COLO829 (cell line): ENCODE data around the gene TECR.
A peak's percentile ranks its signal among the peaks of the same experiment; 100 is the strongest.
"Not testable (repeated sequence)": the region's sequence is repeated elsewhere in the genome, so short reads cannot be mapped to it uniquely, and the experiment has no call there.

Experiments
- DNase-seq: peaks from one replicate; pipeline ENCODE4 v3.0.0; 2012; ENCODE audit warnings: low spot score

The TECR gene

DNA sequence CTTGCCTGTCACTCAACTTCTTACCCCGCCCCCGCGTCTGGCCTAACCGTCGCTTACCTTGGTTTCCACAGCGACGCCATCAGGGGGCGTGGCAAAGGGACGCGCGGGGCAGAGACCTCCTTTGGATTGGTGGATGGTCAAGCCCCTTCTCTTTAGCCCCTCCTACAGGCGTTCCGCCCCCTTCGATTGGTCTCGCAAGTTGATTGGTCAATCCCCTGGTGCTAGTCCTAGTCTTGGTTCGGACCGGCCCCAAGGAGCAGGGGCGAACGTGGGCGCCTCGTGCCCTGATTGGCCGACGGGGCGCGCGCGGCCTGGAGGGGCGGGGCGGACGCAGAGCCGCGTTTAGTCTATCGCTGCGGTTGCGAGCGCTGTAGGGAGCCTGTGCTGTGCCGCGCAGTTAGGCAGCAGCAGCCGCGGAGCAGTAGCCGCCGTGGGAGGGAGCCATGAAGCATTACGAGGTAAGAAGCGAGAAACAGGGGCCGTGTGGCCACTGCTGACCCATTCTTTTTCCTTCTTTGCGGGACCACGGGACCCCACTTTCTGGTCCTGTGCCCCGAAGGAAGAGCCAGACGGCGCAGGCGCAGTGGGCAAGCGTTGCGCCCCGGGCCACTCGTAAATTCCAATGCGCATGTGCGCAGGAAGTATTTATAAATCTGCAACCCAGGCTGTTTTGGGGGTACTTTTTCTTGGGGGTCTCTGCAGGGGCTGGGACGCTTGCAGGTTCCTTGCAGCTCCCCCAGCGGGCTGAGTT is at the start of gene TECR:
TECR (plus strand) TSS at position 341 of the 751 bp plus-strand sequence; CDS start at position 444, 103 bp downstream.
- DNase-seq: peak; percentile 98

DNA sequence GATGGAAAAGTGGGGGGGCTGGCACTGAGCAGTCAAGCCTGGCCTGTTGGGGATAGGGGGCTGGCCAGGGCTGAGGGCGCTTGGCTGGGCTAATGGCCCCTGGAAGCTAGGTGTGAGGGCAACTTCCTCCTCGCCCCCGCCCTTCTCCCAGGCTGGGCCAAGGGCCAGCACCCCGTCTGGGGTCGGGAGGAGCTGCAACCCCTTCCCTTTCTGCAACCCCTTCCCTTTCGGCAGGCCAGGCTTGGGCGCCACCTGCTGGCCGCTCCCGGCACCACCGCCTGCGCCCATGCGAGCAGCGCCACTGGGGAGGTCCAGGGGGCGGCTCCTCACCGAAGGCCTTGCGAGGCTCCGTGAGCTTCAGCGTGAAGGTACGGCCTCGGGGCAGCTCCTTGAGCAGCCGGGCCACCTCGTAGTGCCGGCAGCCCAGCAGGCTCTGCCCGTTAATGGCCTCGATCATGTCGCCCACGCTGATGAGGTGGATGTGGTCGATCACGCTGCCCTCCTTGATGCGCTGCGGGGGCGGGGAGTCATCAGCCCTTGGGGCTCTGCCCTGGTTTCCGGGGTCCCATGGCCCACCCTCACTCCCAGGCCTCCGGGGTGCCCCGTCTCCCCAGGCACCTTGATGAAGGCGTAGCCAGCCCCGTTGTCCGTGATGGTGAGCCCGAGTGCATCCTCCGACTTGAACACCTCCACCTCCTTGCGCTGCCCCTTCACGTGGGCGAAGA is 49.3 kb upstream of the TECR start:
- no peak for DNase-seq

DNA sequence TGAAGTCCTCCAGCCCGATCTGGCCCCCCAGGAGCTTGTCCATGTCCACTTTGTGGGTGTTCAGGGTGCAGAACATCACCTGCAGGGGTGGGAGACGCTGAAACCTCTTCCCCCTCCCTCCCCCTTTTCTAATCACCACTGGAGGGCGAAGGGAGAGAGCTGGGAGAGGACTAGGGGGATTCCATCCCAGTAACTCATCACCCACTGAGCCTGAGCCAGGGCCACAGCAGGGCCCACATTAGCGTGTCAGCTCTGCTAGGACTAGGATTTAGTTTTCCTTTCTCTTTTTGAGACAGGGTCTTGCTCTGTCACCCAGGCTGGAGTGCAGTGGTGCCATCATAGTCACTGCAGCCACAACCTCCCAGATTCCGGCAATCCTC is 48.7 kb upstream of the TECR start:
- no peak for DNase-seq

GRCh38 chr19:14482172-14482941 is 47.0 kb upstream of the TECR start:
- DNase-seq: no peak

DNA sequence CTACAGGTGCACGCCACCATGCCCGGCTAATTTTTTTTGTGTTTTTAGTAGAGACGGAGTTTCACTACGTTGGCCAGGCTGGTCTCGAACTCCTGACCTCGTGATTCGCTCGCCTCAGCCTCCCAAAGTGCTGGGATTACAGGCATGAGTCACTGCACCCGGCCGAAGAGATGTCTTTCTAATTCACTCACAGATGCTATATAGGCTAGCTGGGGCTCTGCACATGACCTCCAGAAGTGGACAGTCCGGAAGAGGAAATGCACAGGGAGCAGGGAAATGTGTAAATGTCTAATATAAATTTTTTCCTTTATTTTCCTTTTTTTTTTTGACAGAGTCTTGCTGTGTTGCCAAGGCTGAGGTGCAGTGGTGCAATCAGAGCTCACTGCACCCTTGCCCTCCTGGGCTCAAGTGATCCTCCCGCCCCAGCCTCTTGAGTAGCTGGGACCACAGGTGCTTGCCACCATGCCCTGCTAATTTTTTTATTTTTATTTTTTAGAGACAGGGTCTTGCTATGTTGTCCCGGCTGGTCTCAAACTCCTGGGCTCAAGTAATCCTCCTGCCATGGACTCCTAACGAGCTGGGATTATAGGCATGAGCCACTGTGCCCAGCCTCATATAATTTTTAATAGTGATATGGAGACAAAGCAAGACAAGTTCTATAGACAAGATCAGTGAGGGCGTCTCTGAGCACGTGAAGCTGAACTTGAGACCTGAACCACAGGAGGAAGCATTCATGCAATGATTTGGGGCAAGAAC is 41.8 kb upstream of the TECR start:
- no peak for DNase-seq

GRCh38 chr19:14492756-14493337 is 36.5 kb upstream of the TECR start:
- no peak for DNase-seq

- DNase-seq: no peak
Measured at GRCh38 chr19:14494411-14494810, 35.0 kb upstream of the TECR start.

DNA sequence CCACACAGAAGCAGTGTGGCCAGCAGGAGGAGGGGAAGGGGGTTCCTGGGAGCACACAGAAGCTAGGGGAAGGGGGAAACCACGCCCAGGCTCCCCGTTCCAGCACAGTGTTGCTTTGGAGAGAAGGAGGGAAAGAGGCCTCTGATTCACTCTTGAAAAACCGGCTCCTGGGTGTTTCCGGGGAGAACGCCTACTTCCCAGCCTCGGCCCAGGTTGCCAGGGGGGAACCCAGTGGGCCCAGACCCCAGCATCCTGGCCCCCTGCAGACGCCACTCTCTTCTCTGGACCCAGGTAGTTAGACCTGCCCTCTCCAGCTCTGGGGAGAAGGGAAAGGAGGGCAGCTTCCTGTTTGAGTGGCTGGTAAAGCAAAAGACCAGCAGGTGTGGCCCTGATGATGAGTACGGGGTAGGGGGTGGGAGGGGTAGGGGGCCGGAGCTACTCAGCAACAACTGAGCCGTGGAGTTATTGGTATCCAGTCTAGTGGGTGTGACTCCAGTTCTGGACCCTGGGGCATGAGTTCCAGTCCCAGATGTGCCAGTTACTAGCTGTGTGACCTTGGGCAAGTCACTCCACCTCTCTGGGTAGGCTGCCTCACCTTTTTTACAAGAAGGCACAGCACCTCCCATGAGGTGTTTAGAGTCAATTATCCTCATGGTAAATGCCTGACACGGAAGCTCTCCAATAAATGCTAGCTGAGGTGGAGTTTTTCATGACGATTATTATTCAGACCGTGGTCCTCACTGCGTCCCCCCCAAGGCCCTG is 34.3 kb upstream of the TECR start:
- DNase-seq: no peak

DNA sequence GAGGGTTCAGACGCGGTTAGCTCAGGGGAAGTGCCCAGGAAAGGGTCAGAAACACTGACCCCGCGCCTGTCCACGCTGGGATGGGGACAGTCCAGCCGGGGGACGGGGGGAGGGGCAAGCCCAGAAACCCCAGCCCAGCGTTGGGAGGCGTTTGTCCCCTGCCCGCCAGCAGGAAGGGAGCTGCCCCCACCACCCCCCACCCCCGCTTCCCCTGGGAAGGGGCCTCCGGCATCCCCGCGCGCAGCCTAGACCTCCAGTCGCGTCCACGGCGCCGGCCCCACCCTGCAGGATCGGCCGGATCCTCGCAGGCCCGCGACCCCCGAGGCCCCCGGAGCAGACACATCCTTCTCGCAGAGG is 33.7 kb upstream of the TECR start:
- no peak for DNase-seq

DNA sequence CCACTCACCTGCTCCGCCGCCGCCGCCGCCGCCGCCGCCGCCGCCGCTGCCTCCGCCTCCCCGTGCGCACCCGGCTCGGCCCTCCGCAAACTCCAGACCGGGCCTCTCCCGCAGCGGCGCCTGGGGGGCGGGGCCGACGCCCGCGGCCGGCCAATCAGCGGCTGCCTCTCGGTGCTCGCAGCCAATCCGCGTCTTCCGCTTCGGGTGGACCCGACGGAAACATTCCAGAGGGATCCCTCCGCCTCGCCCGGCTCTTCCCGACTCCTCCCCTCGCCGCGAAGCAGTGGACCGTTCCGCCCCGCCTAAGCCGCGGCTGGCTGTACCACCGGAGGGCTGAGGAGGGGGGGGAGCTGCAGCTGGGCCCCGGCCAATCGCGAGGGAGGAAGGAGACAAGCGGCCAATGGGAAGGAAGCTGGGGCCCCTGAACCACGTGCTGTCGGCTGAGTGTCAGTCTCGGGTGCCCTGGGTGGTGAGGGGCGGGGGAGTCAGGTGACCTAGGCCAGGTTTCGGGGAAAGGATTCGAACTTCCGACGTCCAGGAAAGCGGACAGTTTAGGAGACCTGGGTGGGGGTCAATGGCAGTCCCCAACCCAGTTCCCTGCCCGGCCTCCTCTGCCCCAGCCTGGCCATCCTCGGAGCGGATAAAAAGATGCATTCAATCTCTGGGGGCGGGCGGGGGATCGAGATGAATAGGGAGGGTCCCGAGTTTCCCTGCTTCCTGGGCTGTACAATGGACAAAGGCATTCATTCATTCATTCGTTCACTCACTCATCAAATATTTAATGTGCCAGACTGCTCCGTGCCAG is 33.2 kb upstream of the TECR start, which contains the start of gene GIPC1:
GIPC1 (minus strand) TSS at position 99 of the 805 bp plus-strand sequence. CDS start 13,151 bp downstream, outside the sequence.
- DNase-seq: peak; percentile 99

- DNase-seq: no peak
Measured at GRCh38 chr19:14496834-14497227, 32.6 kb upstream of the TECR start.

DNA sequence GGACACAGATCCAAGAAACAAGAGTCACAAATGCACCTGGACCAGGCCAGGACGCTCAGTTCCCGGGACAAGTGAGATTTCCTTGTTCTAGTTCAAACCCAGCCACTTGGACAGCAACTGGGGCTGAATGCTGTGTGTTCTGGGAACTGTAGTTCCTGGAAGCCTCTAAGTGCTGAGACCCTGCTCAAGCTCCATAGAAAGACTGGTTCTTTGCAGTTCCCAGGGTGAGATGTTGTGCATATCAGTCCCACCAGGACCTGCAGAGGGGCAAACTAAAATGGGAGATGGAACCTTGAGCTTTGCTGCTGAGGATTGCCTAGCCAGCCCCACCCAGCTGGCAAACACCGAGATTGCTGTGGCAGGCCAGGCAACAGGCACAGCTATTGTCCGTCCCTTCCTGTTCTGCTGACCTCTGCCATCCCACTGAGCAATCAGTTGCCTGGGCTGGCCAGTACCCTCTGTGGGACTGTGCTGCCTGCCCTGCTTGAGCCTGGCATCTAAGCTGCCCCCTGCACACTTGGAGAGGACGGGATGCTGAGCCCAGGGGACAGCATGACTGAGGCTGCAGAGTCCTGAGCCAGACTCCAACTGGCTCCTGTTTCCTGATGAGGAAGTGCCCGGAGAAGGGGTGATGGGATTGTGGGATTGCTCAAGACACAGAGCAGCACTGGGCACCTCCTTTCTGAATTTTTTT is 32.0 kb upstream of the TECR start:
- DNase-seq: peak; percentile 78

GRCh38 chr19:14502334-14503092 is 26.9 kb upstream of the TECR start:
- no peak for DNase-seq

DNA sequence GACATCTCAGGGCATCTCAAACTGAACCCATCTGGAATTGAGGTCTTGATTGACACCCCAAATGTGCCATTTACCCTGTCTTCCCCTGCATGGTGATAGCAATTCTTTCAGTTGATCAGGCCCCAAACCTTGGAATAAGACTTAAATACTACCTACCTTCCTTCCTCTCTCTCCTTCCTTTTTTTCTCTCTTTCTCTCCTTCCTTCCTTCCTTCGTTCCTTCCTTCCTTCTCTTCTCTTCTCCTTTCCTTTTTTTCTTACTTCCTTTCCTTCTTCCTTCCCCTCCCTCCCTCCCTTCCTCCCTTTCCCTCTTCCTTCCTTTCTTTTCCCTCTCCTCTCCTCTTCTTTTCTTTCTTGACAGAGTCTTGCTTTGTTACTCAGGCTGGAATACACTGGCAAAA is 26.1 kb upstream of the TECR start:
- DNase-seq: no peak

DNA sequence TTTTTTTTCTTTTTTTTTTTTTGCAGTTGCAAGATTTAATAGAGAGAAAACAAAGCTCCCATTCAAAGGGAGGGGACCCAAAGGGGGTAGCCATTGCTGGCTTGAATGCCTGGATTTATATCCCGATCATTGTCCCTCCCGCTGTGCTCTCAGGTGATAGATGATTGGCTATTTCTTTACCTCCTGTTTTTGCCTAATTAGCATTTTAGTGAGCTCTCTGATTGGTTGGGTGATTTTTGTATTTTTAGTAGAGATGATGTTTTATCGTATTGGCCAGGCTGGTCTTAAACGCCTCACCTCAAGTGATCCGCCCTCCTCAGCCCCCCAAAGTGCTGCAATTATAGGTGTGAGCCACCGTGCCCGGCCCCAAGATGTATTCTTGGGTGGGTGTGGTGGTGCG is 24.8 kb upstream of the TECR start:
- not testable (repeated sequence) for DNase-seq

GRCh38 chr19:14505488-14506239 is 23.7 kb upstream of the TECR start:
- no peak for DNase-seq

GRCh38 chr19:14507704-14508542 is 21.5 kb upstream of the TECR start:
- DNase-seq: no peak
